Measurements from ENCODE around the gene SHC3.

SHC3 gene

DNA sequence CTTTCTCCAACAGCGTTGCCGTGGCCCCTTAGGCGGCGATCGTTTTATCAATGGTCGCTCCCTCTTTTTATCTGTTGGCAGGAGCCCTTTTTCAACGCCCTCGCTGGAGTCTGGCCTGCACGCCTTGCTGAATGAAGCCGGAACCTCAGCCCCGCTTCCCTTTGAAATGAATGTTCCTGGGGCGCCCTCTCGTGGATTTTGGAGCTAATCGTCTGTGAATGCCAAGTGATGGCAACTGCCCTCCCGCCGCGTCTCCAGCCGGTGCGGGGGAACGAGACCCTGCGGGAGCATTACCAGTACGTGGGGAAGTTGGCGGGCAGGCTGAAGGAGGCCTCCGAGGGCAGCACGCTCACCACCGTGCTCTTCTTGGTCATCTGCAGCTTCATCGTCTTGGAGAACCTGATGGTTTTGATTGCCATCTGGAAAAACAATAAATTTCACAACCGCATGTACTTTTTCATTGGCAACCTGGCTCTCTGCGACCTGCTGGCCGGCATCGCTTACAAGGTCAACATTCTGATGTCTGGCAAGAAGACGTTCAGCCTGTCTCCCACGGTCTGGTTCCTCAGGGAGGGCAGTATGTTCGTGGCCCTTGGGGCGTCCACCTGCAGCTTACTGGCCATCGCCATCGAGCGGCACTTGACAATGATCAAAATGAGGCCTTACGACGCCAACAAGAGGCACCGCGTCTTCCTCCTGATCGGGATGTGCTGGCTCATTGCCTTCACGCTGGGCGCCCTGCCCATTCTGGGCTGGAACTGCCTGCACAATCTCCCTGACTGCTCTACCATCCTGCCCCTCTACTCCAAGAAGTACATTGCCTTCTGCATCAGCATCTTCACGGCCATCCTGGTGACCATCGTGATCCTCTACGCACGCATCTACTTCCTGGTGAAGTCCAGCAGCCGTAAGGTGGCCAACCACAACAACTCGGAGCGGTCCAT lies 177.4 kb downstream of the SHC3 start:
- peak; percentile 52 for DNase-seq (ENCODE audit: low read depth)

DNA sequence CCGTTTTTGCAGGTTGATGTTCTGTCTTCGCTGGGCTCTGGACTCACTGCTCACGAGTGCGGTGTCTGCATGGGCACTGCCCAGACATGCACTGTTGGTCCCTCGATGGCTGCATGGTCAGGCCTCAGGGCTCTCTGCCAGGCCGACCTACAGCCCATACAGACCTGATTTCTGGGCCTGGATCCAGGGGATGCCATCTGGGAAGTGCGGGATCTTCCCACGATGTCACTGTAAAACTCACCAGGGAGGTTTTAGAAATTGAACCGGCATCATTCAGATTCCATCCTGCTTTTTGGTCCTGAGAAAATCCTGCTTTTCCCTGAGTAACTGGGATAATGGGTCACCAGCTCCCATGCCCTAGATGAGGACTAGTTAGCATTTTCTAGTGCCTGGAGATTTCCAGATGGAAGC lies 178.2 kb downstream of the SHC3 start:
- no peak for DNase-seq (ENCODE audit: low read depth)

DNA sequence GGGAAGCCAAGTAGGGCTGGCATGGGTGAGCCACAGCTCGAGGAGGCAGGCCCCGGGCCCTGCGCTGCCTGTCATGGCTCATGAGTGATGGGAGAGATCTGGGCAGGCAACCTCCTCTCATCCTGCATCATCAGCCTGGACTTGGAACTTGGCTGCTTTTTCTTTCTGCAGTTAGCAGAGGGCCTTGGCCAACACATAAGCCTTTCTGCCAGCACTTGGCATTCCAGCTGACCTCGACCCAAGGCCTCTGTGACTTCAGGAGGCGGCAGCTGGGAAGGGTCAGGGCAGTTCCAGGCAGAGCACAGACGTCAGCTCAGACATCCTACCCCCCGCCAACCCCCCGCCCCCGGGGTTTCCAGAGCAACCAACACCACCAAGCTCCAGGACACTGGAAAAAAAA lies 179.7 kb downstream of the SHC3 start:
- no peak for DNase-seq (ENCODE audit: low read depth)

DNA sequence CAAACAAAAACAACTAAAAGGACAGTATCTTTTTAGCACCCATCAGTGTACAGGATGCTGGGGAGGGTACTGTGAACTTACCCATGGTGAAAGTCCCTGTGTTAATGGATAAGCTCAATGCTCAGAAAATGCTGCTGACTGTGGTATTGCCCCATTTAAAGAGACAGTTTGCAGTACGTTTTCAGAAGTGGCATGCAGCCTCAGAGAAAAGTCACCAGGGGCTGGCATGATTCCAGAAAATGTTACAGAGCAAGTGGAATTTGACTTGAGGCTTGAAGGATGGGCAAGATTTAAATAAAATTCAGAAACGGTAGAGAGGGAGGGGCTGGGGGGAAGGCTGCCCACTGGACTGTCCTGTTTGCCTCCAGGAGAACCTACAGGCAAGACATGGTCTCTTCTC lies 180.1 kb downstream of the SHC3 start:
- DNase-seq (ENCODE audit: low read depth): no peak

DNA sequence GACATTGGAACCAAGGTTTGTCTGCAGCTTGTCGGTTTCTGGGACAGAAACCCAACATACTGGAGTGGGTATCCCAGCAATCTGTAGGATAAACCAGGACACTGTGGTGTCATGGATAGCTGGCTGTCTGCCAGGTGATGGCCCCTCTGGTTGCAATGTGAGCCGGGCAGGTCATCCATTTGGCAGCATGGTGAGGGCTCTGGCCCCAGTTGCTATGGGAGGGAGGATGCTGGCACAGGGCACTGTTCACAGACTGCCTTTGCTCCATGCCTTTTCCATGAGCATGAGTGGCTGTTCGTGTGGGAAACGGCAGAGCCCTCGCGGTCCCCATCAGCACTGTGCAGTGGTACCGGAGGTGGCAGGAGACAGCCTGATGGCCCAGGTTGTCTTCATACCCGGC lies 181.0 kb downstream of the SHC3 start:
- no peak for DNase-seq (ENCODE audit: low read depth)

DNA sequence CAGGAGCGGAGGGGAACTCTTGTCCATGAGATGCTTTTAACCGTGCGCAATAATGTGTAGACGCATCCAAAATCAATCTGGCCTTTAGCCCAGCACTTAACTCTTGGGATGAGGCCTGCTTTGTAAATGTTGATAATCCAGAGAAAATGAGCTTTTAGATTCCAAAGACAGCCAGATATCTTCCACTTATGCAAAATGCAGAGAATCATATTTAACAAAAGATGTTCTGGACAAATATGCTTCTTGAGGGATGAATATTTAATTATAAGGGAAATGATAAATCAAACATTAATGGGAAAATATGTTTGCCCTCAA lies 181.7 kb downstream of the SHC3 start:
- DNase-seq (ENCODE audit: low read depth): no peak

DNA sequence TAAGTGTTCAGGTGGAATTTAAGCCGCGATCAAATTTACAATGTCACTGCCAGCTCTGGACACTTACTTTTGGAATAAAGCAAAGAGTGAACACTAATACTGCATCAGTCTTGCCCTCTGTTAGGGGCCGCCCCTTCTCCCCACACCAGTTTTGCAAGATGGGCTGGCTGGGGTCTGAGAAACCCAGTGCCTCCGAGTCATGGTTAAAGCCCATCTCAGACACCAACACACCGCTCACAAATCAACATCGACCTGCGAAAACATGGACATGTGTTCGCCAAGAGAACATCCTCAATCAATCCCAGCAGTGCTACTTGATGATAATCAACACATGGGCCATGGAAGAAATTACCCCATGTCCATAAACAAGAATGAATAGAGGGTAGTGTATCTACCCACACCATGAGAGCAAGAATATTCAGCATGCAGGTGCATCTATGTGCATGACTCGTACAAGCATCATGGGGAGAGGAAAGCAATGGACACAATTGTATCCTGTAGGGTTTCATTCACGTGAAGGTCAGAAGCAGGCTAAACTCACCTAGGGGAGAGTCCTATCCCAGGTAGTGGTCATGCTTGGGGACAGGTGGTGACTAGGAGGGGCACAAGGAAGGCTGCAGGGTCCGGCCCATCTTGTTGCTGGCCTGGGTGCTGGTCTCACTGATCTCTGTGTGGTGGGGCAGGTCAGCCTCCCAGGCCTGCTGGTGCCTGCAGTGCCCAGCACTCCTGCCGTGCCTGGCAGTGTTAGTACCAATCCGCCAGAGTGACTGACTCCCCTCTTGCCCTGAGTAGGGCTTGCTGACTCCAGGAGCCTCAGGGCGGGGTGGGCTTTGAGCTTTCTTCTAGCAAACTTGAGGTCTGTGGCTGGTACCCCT lies 182.3 kb downstream of the SHC3 start:
- no peak for DNase-seq (ENCODE audit: low read depth)

DNA sequence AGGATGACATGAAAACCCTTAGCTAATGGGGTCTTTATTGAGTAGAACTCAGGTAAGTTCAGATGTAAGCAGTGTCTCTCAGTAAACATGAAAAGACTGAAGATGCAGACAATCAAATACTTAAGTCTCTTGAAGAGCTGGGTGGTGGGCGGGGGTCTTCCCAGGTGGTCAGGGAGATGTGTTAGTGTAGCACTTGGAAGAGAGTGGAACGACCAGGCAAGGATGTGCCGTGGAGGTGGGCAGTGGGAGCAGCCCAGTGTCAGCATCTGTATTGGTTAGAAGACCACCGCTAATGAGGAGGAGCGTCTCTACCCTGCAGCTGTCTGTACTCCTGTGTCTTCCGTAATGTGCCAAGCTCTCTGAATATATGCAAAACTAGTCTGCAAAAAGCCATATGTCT lies 183.0 kb downstream of the SHC3 start:
- no peak for DNase-seq (ENCODE audit: low read depth)

DNA sequence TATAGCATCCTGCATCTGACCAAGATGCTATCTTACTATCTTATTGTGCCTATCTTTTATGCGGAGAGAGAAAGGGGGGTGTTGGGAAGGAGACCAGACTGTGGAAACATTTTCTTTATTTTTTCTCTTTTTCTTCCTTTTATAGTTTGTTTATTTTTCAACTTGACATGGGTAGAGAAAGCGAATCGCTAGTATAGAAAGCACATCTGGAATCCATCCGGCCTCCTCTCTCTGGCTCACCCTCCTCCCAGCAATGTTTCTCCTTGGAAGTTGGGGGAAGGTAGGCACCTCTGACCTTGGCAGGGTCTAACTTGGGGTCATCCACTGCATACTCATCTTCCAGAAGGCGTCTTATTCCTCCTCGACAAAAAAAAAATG lies 183.4 kb downstream of the SHC3 start:
- DNase-seq (ENCODE audit: low read depth): no peak

DNA sequence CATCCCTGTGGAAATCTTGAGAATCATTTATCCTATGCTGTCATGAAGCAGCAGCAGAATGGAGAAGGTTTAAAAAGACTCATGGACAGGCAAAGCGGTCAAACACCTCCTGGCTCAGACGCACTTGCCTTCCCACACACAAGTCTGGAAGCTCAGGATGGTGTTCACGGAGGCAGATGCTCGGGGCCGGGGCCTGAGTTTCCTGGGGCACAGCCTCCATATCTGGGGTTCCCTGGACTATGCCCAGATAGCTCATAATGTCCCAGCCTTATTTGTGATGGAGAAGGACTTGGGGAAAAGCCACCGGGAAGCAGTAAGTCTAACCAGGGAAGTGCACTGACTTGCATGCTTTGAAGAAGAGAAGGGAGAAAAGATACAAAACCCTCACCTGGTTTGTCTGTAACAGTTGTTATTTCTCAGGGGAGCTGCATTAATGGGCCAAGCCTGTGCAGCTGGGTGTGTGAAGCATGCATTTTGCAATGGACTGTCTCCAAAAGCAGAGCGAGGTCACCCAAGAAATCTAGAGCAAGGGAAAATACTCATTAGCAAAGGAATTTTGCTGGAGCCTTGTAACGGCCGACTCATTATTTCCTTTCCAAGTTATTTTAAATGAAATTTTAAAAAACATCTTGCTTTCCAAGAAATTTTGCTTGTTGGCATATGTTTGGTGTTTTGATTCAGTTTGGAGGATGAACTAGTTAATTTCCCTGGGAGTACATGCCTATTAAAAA lies 184.0 kb downstream of the SHC3 start:
- no peak for DNase-seq (ENCODE audit: low read depth)

DNA sequence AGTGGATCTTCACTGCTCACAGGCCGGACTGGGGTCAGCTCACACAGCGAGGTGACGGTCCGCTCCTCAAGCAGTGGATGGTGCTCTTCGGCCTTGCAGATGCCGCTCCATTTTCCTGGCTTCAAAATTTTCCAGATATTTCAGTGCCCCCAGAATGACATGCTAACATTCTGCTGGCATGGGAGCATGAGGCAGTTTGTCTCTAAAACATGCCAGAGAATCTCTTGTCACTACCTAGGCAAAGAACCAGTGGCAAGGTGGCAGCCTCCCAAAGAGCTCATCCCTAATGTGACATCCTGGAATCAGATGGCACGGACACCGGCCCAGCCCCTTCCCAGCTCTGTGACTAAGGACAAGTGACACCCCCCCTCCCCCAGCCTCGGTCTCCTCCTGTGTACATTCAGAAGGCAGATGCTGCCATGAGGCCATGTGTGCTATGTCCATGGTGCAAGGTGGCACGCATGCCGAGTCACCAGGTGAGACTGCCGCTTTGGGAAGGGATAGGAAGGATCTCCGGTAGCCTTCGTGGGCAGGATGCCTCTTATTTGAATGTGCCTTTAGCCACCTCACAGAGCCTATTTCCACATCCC lies 184.7 kb downstream of the SHC3 start:
- no peak for DNase-seq (ENCODE audit: low read depth)

DNA sequence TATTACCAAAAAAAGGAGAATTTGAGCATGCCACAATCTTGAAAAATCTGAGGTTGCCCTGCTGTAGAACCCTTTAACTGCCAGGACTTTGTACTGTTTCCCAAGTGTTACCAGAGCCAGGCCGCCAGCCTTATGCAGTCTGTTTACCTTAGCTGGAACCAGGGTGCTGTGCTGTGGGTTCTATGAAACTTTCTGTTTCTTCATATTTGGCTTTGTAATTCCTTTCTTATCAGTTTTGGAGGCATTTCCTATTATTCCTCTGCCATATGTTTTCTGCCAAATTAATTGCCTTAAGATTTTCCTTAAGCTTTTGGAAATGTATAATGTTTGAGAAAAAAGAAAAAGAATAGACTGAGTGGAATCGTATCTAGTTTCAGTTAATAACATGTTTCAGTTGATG lies 185.3 kb downstream of the SHC3 start:
- DNase-seq (ENCODE audit: low read depth): no peak

DNA sequence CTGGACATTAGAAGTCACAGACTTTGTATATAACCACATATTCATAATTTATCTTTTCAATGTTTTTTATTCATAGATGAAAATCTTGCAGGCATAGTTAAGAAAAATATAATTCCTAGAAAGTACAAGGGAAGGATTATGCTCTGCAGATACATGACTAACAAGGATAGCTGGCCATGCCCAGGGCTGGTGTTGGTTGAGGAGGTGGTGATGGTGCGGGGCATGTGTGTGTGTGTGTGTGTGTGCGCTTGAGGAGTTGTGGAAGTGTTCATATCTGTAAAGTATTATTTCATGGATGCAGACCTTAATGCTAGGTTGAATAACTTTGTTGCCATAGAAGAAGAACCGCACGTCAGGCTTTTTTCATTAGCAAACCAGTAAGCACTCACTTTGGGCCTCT lies 186.1 kb downstream of the SHC3 start:
- DNase-seq (ENCODE audit: low read depth): no peak

DNA sequence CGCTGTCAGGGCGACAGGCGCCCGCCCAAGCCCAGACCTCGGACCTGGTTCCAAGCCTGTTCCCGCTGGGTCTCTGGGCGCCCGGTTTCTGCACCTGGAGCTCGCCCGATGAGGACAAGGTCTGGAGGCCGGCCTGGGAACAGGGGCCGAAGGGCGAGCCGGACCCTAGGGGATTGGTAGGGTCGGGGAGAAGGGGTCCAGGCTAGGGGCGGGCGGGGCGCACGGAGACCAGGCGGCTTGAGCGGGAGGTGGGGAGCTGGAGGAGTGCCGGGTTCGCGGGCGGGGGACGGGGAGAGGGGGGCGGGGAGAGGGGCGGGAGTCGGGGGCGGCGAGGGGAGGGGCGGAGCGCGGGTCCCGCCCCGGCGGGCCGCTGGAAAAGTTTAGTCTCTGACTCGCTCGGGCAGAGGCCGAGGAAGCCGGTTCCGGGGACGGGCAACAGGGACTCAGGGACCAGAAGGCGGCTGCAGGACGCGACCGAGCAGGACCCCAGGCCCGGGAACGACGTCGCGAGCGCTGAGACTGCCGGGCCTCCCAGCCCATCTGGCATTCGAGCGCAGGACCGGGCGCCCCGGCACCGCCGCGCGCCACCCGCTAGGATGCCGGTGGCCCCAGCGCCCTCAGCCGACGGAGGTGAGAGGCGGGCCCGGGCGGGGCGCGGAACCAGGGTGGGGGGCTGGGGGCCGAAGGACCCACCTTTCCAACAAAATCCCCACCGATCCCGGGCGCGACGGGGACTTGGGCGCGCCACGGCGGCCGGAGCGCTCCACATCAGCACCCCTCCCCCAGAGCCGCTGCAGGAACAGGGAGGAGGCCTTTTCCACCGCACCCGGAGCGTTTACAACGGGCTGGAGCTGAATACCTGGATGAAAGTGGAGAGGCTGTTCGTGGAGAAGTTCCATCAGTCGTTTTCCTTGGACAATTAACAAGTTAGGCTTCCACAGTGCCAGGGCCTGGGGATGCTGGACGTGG lies 187.3 kb downstream of the SHC3 start, which contains the start of gene S1PR3:
Gene S1PR3 (plus strand): TSS at position 403 of the 969 bp plus-strand sequence. CDS start 9,733 bp downstream, outside the sequence.
- DNase-seq (ENCODE audit: low read depth): no peak

DNA sequence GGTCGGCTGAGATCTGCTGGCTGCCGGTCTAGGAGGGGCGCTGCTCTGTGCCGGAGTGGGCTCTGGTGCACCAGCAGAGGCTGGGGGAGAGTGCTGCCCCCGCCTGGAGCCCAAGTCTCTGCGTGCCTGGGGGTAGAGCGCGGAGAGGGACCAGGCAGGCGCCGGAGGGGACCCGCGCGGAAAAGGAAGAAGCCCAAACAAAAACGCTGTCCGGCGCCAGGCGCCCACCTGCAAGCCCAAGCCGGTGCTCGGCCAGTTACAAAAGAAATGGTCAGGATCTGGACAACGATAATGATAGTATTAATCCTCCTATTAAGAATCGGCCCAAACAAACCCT lies 187.9 kb downstream of the SHC3 start:
- no peak for DNase-seq (ENCODE audit: low read depth)

DNA sequence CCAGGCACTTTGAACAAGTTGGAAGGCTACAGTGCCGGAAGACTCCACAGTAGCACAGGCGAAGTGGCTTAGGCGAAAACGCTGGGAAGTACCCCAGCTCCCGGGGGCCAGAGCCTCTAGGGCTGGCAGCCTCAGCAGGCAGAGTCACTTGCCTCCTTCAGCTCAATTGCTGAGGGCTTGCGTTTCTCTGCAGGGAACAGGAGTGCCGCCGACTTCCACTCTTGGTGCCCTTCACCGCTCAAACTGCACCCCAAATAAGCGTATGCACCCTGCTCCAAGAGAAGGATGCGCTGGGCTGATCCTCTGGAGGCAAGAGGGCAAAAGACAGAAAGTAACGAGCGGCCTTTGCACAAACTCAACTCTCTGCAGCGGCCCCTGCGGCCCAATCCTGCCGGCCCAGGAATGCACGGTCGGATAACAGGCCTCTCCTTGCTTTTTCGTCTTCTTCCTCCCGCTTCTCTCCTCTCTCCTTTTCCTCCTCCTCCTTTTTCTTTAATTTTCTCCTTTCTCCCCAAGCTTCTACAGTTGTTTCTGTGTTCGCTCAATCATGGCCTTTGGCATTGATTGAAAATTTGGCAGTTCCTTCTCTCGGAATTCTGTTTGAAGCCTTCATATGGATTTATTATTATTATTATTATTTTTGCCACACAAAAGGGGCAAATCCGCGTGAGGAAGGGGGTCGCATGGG lies 188.4 kb downstream of the SHC3 start:
- DNase-seq (ENCODE audit: low read depth): no peak

DNA sequence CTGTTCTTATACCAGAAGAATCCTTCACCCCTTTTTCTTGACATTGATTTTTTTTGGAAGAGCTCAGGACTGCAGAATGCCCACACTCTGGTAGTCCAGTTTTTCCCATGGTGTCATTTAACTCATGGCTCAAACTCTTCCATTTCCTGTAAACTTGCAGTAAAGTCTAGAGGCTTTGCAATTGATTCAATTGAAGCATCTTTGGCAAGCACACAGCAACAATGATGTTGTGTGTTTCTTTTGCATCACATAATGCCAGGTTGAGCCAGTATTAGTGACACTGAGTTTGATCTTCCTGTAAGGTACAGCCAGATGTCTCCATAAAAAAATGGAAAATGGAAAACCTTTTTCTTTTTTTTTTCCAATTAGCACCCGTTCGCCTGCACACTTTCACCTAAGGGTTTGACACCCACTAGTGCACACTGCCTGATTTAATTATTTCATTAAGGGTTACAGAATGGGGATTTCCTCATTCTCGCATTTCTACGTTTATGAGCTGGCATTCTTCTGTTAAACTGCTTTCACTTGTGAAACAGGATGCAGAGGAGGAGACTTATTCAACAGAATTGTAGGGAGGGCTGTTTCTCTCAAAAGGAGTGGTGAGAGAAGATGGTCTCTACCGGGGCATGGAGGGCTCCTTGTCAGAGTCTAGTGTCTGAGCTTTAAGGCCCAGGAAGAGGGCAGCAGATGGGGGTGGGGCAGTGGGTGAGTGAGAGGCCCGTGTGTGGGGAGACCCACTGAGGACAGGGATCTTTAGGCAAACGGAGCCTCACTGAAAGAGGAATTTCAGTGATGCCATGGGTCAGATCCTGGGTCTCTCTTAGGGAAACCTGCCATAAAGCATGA lies 189.6 kb downstream of the SHC3 start:
- no peak for DNase-seq (ENCODE audit: low read depth)

DNA sequence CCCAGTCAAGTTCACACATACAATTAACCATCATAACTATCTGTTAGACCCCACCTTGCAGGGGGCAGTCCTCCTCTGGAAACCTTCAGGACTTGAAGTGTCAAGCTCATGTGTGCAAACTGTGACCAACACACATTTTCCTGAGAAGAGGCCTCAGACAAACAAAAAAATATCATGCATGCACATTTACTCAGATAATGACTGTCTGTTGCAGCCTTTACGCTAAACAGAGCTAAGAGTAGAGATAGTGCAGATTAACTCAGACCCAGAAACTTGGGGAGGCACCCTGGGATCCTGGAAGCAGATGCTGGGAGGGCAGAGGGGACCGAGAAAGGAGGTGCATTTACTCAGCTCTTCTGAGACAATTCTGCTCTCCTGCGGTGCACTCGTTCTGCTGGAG lies 191.0 kb downstream of the SHC3 start:
- DNase-seq (ENCODE audit: low read depth): no peak

DNA sequence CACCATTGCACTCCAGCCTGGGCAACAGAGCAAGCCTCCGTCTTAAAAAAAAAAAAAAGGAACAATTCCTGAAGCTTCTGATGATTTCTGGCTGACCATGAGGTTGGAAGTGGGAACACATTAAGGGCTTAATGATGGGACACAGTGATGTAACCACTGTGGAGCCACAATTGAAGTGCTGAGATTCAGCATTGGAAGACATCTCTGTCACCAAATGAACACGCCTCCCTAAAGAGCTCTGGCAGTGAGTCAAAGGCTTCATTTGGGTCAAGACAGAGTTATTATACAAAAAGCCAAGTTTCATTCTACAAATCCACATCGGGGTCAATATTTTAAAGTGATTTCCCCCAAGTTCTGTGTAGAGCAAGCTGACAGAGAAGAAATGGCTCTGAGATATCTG lies 191.8 kb downstream of the SHC3 start:
- DNase-seq (ENCODE audit: low read depth): no peak

Data from T follicular helper cell (primary cell).